NCI-H460 (cell line): Measurements from ENCODE around the gene STT3B. TPM values are rescaled to one million over a fixed set of nuclear protein-coding genes. Genes with fewer than 3 reads are reported as not detected.
"Not testable (repeated sequence)": the region's sequence is repeated elsewhere in the genome, so short reads cannot be mapped to it uniquely, and the experiment has no call there.

Source experiments
- DNase-seq: peaks from one replicate; pipeline ENCODE4 v3.0.0-alpha.2; 2016; ENCODE audit warnings: low read depth; ENCODE audit errors: extremely low read depth
- total RNA-seq: library from RNA; depleted of rRNA; stranded (reverse); fragments of >200 nt; shearing (Covaris generic); gene quantifications from 2 replicates; pipeline ENCODE4 v1.2.3, GENCODE V29; 2014

The STT3B gene
- total RNA-seq, 1 experiment from 2014 or later, result 156 TPM

DNA sequence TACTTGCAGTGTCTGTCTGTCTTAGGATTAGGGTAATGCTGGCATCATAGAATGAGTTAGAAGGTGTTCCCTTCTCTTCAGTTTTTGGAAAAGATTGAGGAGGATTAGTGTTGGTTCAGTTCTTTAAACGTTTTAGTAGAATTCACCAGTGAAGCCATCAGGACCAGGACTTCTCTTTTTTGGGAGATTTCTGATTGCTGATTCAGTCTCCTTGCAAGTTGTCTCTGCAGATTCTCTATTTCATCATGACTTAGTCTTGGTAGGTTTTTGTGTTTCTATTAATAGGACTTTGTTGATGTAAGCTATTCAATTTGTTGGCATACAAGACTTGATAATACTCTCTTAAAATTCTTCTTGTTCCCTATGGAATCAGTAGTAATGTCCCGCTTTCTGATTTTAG lies 48.9 kb downstream of the STT3B start:
- DNase-seq, result no peak

GRCh38 chr3:31589228-31589627 lies 56.5 kb downstream of the STT3B start:
- DNase-seq, result no peak

DNA sequence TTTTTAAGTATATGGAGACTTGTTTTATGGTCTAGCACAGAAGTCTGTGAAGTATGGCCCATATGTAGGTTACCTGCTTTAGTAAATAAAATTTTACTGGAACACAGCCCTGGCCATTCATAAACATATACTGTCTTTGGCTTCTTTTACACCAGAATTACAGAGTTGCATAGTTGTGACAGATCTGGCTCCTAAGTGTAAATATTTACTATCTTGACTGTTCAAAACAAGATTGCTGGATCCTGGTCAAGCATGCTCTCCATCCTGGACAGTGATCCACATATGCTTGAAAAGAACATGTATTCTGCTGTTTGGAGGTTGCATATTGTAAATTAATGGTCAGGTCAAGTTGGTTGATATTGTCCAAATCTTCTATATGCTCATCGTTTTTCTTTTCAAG lies 57.9 kb downstream of the STT3B start:
- no peak for DNase-seq

GRCh38 chr3:31592764-31593163 lies 60.0 kb downstream of the STT3B start:
- no peak for DNase-seq

DNA sequence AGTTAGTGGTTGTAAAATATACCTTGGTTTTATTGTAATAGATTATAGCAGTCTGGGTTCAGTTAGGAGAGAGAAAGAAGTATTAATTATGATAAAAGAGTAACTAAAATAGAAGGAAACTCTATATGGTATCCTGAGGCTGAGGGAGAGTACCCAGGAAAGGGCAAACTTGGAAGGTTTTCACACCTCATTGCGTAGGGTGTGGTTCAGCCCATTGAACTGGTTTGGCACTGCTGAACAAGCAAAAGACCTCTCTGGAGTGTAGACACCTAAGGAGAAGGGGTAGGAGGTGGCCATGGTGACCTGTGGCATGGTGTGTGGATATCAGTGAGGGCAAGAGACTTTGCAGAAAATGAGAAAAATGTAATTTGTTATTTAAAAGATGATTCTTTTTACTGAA lies 63.5 kb downstream of the STT3B start:
- DNase-seq, result no peak

DNA sequence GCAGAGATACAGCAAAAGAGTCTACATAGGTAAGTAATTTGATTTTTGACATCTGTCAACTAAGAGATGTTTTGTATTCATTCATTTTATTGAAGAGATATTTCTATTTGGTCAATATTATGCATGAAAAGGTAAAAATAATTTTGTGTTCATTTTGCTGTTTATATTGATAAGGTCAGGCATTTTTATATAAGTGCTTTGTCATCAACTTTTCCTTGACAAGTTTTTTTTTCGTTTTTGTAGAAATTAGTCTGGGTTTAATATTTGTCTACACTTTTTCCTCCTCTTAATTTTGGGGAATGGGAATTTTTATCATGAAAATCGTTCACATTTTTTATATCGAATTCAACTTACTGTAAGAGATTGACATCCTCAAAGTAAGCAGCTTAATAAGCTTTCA lies 67.7 kb downstream of the STT3B start:
- no peak for DNase-seq

- not testable (repeated sequence) for DNase-seq
These were observed 72.6 kb downstream of the STT3B start for GRCh38 chr3:31605333-31605732.

GRCh38 chr3:31606453-31606852 lies 73.7 kb downstream of the STT3B start:
- no peak for DNase-seq

GRCh38 chr3:31610700-31611275 lies 78.1 kb downstream of the STT3B start:
- peak; percentile 4 for DNase-seq

GRCh38 chr3:31613177-31613576 lies 80.5 kb downstream of the STT3B start:
- no peak for DNase-seq

- no peak for DNase-seq
These were observed 80.9 kb downstream of the STT3B start for GRCh38 chr3:31613654-31614053.

GRCh38 chr3:31614162-31614921 lies 81.6 kb downstream of the STT3B start:
- DNase-seq, result no peak

- no peak for DNase-seq
These were observed 82.5 kb downstream of the STT3B start for GRCh38 chr3:31615071-31615875.

DNA sequence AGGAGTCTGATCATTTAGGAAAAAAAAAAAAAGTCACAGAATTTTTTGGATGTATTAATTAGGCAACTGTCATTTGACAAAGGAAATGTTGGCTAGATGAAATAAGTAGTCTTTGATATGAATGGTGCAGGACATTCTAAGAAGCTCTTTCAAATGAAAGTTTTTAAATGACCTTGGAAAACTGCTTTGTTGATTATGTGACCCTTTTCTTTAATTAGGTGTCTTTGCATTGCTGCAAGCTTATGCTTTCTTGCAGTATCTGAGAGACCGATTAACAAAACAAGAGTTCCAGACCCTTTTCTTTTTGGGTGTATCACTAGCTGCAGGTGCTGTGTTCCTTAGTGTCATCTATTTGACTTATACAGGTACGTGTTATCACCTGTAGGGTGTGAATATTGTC lies 84.0 kb downstream of the STT3B start:
- DNase-seq, result no peak

- DNase-seq, result no peak
These were observed 87.9 kb downstream of the STT3B start for GRCh38 chr3:31620656-31621055.

DNA sequence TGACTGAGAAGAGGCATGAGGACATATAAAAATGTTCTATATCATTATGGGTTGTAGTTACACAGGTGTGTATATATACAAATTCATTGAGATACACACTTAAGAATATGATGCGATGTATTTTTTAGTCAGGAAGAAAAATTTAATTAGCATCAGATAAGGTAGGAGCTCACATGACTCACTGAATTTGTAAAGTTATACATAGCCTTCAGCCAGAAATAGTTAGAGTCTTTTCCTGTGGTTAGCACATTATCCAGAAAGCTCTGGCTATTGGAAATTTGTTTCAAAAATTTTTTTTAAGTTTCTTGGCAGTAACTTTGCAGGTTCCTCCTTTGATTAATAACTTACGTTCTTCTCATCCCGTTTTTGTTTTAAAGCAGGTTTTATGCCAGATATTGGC lies 88.6 kb downstream of the STT3B start:
- DNase-seq, result no peak

DNA sequence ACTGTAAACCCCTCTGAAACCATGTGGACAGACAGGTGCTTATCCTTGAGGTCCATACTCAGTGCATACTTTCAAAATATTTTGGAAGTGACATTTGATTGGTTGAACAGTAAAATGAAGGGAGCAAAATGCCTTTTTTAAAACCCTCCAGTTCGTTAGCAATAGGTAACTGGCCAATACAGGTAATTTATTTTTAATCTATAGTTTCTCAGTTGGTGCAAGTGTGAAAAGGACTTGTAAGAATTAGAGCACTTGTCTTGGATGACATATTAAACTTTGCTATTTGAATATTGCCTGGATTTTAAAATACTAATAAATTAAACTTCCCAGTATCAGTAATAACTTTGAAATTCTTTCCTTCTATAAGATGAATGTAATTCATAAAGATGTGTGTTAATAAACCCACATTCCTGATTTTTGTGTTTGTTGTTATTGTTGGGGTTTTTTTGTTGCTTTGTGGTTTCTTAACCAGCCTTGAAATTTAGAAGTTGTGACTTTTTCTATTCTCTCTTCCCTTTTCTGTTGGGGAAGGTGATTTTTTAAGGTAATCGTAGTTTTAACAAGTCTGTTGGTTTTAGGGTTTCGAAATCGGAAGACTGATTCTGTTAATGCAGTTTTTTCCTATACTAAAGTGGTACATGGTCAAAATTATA lies 90.0 kb downstream of the STT3B start:
- no peak for DNase-seq

DNA sequence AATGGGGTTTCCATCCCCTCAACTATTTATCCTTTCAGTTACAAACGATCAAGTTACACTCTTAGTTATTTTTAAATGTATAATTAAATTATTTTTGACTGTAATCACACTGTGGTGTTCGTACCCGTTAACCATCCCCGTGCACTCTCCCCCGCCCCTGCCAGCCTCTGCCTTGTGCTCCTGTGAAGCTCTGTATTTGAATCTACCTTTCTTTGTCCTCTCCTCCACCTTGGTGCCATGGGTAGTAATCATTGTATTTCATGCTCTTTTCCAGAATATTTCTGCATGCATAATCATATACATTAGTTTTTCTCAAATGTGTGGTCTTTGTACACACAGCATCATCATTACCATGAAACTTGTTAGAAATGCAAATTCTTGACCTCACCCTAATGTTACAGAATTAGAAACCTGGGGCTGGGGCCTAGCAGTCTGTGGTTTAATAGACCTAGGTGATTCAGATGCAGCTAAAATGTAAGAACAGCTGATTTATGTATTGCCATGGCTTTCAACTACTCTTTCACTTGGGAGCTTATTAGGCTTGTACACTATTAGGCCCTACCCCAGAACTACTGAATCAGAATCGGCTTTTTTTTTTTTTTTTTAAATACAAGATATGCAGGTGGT lies 91.5 kb downstream of the STT3B start:
- DNase-seq, result no peak

GRCh38 chr3:31625358-31625757 lies 92.6 kb downstream of the STT3B start:
- no peak for DNase-seq

GRCh38 chr3:31629054-31629453 lies 96.3 kb downstream of the STT3B start:
- no peak for DNase-seq

GRCh38 chr3:31634476-31634875 lies 101.8 kb downstream of the STT3B start:
- no peak for DNase-seq
